ENCODE data around the gene RORC.

RORC gene

DNA sequence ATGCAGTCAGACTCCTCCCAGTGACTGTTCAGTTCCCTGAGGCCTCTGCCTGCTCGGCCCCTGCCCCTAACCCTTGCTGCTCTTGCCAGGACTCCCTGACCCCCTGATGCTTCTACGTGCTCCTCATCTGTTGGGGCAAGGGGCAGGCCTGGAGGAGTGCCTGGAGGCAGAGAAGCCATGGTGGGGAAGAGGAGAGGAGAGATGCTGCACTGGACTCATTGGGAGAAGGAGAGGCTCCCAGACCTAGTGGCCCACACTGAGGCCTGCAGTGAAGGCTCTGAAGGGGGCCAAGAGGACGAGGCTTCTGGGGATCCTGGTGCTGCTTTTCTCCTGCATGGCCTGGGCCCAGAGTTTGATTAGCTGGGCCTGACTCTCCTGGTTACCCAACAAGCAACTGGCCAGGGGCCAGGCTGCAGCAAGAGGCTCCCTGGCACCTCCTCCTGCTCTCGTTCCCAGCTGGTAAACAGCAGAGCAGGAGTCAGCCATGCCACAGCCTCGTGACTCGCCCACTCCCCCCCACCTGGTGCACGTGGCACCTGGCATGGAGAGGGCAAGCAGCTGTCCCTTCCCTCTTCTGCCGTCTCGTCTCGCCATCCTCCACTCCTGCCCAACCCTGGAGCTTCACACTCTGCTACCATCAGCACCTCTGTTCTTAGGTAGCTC lies 847 bp upstream of the RORC start:
- no peak for DNase-seq
- in situ Hi-C loops (cut with HindIII; ENCODE audit: low pct_ligation_motif_present, low pct_unique_long_range_greater_than_20kb, low sequenced_read_pairs) = no loop called here

DNA sequence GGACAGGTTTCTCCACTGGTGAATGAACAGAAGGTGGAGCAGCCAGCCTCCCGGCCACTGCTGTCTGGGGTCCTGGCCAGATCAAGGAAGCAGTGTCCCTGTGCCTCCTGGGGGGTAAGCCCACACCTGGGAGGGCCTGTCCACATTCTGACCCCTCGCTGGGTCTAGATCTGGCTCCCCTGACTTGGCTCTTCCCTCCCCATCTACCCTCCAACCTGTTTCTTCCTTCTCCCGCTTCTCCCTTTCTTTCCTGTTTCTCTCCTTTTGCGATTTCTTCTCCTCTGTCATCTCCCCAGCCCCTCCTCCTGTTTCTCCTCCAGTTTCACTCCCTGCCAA lies 378 bp downstream of the RORC start:
- no peak for DNase-seq
- in situ Hi-C loops (cut with HindIII; ENCODE audit: low pct_ligation_motif_present, low pct_unique_long_range_greater_than_20kb, low sequenced_read_pairs) = no loop called here

DNA sequence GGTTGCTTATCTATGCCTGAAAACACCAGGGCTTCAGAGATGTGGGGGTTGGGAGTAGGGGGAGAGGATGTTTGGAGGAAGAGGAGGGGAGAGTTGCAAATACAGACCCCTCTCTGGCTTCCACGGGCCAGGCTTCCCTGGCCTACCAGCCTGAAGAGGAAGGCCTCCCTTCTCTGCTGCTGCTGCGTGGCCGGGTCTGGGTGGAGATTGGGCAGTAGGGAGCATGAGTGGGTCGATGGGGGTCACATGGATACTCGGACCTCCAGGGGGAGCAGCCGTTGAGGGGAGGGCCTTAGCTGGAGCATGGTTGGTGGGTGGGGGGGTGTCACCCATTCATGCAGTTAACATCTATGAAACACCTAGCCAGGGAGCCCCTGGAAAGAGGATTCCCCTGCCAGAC lies 1.5 kb downstream of the RORC start:
- no peak for DNase-seq
- in situ Hi-C loops (cut with HindIII; ENCODE audit: low pct_ligation_motif_present, low pct_unique_long_range_greater_than_20kb, low sequenced_read_pairs) = no loop called here

DNA sequence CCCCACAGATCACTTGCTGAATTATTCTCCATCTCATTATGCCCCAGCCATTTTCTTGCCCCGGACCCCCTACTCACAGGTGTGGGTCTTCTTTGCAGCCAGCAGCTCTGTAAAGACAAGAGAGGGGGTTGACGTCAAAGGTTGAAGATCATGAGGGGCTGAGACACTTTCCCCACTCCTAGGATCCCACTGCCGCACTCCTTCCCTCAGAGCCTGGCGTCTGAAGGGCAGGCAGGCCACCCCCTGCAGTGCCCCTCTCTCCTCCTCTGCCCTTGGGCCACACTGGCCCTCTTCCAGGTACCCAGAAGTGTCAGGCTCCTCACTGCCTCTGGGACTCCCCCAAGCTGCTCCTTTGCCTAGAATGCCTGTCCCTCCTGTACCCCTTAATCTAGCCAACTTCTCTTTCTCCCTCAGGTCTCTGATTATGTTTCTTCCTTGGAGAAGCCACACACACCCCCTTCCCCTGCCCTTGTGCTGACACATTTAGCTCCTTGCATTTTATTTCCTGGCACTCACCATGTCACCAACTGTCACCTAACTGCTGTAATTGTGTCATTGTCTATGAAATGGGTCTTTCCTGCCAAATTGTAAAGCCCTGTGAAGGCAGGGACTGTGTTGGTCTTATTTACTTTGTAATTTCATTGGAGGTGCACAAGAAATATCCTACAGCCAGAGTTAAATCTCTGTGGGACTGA lies 2.1 kb downstream of the RORC start:
- DNase-seq = no peak
- in situ Hi-C loops (cut with HindIII; ENCODE audit: low pct_ligation_motif_present, low pct_unique_long_range_greater_than_20kb, low sequenced_read_pairs) = no loop called here

DNA sequence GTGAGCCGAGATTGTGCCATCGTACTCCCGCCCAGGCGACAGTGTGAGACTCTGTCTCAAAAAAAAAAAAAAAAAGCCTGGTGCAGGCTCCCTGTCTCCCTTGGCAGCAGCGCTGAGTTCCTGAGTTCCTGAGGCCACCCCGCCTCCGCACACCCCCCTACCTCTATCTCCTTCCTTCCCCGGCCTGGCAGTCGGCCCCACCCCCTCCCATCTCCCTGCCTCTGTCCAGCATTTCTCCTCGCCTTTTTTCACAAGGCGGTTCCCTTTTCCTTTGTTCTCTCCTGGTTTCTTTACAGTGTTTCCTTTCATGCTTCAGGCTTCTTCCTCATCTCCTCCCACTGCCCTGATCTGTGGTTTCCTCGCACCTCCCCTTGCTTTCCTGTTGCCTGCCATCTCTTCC lies 2.7 kb downstream of the RORC start:
- in situ Hi-C loops (cut with HindIII; ENCODE audit: low pct_ligation_motif_present, low pct_unique_long_range_greater_than_20kb, low sequenced_read_pairs) = no loop called here
- no peak for DNase-seq

DNA sequence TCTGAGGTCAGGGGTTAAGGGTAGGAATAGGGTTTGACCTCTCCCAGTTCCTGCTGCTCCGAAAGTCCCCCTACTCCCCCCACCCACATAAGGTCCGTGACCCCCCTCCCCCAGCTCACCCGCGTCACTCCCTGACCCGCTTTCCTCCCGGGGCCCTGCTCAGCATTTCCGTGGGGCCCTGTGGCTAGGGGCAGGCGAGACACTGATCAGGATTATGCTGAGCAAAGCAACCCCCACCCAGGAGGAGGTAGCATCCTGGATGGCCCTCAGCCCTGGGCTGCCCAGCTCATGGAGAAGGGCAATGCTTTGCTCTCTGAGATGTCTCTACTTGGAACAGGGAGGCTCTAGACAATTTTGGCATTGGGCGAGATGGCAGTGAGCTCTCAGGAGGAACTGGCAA lies 3.7 kb downstream of the RORC start:
- in situ Hi-C loops (cut with HindIII; ENCODE audit: low pct_ligation_motif_present, low pct_unique_long_range_greater_than_20kb, low sequenced_read_pairs) = no loop called here
- DNase-seq = no peak

DNA sequence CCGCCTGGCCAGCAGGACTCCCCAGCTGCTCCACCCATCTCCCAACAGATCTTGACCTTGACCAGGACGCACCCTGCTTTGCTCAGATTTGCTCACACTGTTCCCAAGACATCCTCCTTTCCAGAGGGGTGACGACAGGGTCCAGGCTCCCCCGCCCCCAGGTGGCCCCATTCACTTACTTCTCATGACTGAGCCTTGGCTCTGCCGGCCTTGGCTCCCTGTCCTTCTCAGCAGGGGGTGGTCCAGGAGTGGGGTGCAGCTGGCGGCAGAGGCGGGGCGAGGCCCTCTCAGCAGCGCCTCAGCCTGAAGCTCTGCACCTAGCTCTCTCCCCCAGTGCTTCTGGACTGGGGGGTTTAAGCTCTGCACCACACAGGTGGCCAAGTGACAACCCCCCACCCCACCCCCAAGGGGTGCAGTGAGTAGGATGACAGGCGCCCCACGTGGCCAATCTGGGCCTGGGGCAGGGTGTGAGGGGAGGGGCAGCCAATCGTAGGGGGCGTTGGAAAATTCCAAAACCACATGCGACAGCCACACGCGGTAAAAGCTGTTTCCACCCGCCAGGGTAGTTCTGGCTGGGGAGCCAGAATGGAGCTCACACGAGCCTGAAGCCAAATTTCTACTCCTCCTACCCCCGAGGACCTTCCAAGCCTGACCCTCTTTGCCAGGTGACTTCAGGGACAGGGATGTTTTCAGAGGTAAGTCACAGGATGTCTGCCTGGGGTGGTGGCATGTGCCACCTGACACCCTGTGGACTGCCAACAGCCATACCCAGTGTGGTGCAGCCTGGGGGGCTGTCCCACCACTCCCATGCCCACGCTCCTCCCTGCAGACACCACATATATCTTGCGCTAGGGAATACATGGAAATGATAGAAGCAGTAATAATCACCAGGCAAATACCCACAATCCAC lies 5.6 kb downstream of the RORC start:
- no peak for DNase-seq
- in situ Hi-C loops (cut with HindIII; ENCODE audit: low pct_ligation_motif_present, low pct_unique_long_range_greater_than_20kb, low sequenced_read_pairs) = no loop called here

DNA sequence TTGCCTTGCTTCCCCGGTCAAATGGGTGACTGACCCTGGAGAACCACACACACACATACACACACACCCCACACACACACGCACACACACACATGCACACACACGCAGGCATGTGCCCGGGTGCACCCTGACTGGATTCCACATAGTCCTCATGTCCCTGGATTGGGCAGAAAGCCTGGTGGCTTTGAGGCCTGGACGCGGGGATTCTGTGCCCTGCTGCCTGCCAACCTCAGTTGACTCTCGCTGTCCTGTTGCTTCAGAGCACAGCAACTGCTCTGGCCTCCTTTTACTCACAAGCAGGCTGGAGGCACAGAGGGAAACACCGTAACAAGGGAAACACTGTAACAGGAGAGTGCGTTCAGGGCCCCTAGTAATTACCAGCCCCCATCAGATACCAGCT lies 6.4 kb downstream of the RORC start:
- in situ Hi-C loops (cut with HindIII; ENCODE audit: low pct_ligation_motif_present, low pct_unique_long_range_greater_than_20kb, low sequenced_read_pairs) = no loop called here
- DNase-seq = no peak

DNA sequence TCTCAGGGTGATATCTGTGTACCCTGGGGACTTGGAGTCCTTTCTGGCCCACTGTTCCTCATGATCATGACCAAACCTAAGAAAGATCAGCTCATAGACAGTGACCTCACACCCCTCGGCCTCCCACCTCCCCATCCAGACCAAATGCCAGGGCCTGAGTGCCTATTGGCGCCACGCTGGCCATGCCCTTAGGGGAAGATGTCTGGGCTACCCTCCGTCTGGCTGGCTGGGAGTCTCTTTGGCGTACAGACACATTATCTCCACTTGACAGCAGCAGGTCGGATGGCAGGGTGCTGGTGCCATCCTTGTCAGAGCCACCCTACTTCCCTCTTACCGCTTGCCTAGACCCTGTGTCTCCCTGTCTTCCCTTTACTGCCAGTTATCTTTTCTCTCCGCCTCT lies 8.4 kb downstream of the RORC start:
- no peak for DNase-seq
- in situ Hi-C loops (cut with HindIII; ENCODE audit: low pct_ligation_motif_present, low pct_unique_long_range_greater_than_20kb, low sequenced_read_pairs) = no loop called here

DNA sequence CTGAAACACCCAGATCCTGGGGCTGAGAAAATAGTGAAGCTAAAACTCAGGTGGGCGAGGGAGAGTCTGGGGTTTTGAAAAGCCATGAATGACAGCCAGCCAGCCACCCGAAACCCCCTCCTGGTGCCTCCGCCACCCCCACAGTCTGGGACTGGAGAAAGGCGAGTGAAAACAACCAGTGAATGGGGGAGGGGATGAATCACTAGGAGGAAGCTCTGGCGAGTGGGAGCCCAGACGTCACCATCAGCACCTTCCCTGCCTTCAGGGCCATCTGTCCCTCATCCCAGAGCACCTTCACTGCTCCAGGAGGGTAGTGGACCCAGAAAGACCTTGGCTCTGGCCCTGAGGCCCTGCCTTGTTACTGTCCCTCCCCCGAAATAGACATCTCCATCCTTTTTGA lies 9.2 kb downstream of the RORC start:
- in situ Hi-C loops (cut with HindIII; ENCODE audit: low pct_ligation_motif_present, low pct_unique_long_range_greater_than_20kb, low sequenced_read_pairs) = no loop called here
- DNase-seq = no peak

DNA sequence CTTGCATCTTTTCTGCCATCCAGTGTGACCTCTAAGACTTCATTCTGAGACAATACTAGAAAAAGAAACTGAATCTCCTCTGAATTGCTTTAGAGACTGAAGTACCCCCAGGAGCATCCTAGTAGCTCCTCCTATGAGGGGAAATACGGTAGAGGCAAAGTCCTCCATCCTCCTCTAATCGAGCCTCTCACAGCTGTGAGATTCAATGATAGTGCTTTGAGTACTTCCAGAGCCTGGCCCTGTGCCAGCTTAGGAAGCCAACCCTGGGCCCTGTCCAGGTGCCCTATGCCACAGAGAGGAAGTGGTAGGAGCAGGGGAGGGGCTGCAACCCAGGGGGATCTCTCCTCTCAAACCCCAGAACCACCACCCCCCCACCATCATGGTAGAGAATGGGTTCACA lies 10.7 kb downstream of the RORC start:
- in situ Hi-C loops (cut with HindIII; ENCODE audit: low pct_ligation_motif_present, low pct_unique_long_range_greater_than_20kb, low sequenced_read_pairs) = no loop called here
- DNase-seq = no peak

DNA sequence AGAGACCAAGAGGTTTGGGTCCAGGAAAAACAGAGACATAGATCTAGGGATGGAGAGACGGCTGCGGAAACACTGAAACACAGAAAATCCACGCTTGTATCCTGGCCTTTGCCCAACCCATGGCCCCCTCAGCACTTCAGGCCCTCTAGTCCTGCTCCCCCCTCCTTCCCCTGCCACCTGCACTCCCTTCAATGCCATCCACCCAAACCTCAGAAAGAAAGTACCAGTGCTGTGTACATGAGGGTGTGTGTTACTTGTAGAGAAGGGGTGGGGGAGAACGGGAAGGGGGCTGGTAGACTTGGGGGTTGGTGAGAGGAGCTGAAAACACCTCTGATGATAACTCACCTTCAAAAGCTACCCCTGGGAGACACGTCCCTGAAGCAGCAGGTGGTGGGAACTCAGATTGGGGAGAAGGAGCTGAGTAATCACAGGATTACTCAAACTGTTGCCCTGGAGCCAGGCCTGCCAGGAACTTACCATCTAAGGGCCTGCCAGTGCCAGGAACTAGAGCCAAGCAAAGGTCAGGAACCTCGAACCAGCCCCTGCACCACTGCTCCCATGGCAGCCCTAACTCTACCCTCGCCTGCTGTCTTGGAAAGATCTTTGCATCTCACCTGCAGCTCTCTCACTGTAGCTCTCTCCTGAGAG lies 11.5 kb downstream of the RORC start:
- in situ Hi-C loops (cut with HindIII; ENCODE audit: low pct_ligation_motif_present, low pct_unique_long_range_greater_than_20kb, low sequenced_read_pairs) = no loop called here
- DNase-seq = no peak

DNA sequence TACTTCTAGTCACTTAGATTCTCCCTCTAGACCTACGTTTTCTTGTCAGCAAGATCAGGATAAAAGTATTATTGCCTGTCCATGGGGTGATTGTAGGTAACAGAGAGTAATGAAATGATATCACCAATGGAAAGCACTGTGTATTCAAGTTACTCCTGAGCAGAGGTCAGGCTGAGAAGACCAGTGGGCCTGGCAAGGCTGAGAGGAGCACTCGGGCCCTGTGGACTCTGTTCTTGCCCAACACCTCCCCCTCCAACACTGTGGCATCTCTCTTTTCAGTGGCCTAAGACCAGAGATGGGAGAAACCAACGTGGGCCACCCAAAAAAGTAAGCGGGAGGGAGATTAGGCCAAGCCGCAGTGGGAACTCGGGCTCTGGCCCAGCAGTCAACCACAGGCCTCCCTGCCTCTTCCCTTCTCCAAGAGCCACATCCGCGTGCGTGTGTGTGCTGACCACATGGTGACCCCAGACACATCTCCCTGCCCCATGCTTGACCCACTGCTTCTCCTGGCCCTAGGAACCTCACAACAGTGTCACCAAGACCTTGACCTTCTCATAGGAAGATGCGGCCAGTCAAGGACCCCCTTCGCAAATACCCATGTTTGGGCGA lies 12.3 kb downstream of the RORC start:
- in situ Hi-C loops (cut with HindIII; ENCODE audit: low pct_ligation_motif_present, low pct_unique_long_range_greater_than_20kb, low sequenced_read_pairs) = no loop called here
- no peak for DNase-seq

DNA sequence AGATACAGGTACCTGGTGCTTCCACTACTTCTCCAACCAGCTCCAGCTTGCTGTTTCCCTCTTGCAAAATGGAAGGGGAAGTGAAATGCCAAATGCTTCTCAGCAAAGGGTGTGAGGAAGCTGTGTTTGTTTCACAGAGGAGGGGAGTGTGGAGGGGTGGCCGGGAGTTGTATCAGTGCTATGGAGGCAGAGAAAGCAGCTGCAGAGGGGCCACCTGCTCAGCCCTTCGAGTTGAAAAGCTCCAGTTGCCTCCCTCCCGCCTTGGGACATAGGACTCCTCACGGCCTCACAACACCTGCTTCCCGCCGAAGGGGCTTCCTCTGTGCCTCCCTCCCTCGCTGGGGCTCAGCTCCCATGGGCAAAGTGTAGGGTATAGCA lies 14.3 kb downstream of the RORC start:
- DNase-seq = no peak
- in situ Hi-C loops (cut with HindIII; ENCODE audit: low pct_ligation_motif_present, low pct_unique_long_range_greater_than_20kb, low sequenced_read_pairs) = no loop called here

DNA sequence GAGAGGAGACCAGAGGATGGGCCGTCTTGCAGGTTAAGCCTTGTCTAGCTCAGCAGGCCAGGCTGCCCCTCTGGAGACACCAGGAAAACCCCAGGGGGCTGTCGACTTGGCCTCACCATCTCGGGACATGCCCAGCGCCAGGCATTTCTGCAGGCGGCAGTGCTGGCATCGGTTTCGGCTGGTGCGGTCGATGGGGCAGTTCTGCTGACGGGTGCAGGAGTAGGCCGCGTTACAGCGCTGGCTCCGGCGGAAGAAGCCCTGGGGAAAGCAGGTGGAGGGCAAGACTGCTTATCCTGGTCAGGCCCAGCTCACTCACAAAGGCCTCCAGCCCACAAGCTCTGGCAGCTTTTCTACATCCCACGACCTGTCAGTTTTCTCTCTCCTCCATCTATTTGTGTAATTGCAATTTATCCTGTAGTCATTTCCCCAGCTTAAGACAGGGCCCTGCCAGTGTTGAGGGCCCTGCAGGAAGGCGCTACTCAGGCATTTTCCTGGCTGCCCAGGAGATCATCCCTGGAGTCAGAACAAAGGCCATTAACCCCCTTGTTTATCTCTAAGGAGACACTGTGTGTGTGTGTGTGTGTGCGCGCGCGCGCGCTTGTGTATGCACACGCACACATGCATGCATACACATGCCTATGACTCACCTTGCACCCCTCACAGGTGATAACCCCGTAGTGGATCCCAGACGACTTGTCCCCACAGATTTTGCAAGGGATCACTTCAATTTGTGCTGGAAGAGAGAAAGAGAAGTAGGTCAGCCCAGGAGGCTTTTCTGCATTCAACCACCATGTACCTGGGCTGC lies 14.9 kb downstream of the RORC start:
- in situ Hi-C loops (cut with HindIII; ENCODE audit: low pct_ligation_motif_present, low pct_unique_long_range_greater_than_20kb, low sequenced_read_pairs) = no loop called here
- no peak for DNase-seq

DNA sequence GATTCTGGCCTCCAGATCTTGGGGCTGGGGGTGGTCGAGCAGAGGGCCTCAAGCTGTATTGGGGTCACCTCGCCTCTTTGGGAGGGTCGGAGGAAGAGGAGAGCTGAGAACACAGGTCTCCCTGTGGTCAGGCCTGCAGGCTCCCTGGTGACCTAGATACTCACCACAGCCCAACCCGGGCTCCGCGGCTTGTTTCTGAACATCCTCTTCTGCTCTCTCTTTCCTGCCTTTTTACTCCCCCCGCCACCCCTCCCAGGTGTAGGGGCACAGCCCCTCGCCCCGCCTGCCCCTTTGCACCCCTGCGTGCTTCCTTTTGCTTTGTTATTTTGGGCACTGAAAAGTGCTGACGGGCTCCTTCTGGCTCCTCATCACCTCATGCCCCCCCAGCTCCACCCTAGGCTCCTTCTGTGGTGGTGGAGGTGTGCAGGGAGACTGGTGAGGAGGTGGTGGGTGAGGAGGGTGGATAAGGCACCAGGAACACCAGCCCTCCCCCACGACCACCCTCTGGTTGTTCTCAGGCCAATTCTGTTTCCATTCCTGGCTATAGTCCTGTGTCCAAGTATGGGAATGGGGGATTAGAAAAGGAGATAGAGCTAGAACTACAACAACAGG lies 15.8 kb downstream of the RORC start:
- in situ Hi-C loops (cut with HindIII; ENCODE audit: low pct_ligation_motif_present, low pct_unique_long_range_greater_than_20kb, low sequenced_read_pairs) = no loop called here
- DNase-seq = no peak

DNA sequence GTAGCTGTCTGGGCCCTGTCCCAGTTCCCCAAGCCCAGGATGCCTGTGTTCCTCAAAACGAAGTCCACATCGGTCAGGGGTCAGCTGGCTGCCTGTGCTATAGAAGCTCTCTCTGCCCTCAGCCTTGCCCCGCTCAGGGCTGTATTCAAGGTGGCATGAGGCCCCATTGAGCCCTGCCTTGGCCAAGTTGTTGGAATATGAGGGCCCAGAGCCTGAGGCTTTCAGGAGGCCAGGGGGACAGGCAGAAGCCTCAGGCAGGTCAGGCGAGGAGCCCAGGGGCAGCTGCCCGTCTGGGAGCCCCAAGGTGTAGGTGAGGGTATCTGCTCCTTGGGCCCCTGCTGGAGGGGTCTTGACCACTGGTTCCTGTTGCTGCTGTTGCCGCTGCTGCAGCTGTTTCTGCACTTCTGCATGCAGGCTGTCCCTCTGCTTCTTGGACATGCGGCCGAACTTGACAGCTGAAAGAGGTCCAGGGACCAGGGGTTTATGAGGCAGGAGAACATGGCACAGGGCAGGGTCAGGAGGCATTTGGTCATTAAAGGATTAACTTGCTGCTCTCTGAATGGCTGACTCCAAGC lies 16.5 kb downstream of the RORC start:
- in situ Hi-C loops (cut with HindIII; ENCODE audit: low pct_ligation_motif_present, low pct_unique_long_range_greater_than_20kb, low sequenced_read_pairs) = no loop called here
- no peak for DNase-seq

DNA sequence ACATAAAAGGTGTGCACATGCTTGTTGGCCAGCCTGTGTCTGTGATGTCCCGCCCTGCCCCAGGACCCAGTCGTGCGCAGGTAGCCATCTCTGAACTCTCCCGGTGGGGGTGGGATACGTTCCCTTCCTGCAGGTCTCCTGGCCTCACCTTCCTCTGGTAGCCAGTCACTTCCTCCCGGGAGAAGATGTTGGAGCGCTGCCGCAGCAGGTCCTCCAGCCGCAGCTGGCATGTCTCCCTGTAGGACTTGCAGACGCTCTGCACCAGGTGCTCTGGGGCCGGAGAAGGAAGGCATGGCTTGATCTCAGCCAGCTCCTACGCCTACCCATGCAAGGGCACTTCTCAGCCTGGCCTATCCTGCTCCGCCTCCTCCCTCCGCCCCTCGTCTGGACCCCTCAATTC lies 17.2 kb downstream of the RORC start:
- in situ Hi-C loops (cut with HindIII; ENCODE audit: low pct_ligation_motif_present, low pct_unique_long_range_greater_than_20kb, low sequenced_read_pairs) = no loop called here

More for the DNA sequence above, 17.2 kb downstream of the RORC start:
- DNase-seq = no peak

Data from ACHN (cell line).